ENCODE measurements around the gene CLBA1.
"Not testable (repeated sequence)": the region's sequence is repeated elsewhere in the genome, so short reads cannot be mapped to it uniquely, and the experiment has no call there.

CLBA1 gene

DNA sequence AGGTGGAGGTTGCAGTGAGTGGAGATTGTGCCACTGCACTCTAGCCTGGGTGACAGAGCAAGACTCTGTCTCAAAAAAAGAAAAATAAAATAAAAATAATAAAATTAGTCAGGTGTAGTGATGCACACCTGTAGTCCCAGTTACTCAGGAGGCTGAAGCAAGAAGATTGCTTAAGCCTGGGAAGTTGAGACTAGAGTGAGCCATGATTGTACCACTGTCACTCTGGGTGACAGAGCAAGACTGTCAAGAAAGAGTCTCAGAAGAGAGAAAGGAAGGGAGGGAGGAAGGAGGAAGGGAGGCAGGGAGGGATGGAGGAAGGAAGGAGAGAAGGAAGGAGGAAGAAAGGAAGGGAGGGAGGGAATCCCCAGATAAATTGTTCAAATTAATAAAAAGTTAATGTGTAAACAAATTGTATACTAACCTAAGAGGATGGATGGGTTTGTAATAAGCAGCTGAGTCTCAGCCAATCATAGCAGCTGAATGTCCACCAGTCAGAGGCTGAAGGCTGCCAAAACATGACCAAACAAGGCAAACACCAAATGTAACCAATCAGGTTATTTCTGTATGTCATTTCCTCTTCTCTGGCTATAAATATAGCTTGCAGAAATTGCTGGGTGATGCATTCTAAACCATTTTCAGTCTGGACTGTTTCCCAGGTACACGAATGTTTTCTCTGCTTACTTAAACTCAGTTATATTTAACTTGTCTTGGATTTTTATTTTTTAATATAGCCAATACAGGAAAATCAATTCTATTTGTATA is 41.4 kb downstream of the CLBA1 start:
- DNase-seq, result no peak

DNA sequence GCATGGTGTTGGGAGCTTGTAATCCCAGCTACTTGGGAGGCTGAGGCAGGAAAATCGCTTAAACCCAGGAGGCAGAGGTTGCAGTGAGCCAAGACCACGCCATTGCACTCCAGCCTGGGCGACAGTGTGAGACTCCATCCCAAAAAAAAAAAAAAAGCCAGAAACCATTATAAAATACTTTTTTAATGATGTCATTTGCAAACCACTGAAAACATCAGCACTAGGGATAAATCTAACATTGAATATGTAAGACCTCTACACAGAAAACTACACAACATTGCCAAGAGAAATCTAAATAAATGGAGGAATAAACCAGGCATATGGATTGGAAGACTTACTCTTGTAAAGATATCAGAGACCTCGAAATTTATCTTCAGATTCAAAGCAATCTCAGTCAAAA is 42.1 kb downstream of the CLBA1 start:
- not testable (repeated sequence) for DNase-seq

DNA sequence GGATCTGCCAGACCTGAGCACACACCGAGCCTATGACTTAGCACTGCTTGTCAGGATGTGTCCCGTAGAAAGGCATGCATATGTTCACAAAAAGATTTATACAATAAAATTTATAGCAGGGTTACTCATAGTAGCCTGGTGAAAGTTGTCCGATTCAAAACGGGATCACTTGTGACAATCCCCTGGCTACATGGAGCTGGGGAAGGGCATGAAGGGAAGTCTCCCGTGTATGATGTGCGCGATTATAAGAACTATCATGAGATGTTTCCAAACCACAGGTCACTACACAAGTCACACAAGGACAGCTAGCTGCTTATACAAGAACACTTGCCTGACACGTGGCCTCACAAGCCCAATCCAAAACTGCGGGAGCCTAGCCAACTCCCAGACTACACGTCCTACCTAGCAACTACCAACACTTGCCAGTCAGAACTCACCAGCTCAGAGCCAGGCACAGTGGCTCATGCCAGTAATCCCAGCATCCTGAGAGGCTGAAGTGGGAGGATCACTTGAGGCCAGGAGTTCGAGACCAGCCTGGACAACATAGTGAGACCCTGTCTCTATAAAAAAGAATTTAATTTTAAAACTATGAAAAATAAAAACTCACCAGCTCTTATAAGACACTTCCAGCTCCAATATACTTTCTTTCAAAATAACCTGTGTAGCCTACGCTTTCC is 42.8 kb downstream of the CLBA1 start:
- DNase-seq, result no peak

DNA sequence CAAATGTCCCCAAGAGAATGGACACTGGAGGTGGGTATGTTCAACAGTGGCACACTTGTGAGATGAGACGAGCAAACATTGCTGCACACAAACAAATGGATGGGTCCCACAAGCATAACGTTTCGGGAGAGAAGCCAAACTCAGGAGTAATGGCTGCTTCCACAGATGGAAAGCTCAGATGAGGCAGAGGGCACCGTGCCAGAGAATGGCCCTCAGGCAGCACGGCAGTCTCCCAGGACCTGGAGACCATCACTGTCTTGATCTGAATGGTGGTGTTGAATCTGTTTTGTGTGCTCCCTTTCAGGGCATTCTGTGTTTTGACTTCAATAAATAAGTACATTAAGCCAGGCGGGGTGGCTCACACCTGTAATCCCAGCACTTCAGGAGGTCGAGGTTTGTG is 43.8 kb downstream of the CLBA1 start:
- no peak for DNase-seq

DNA sequence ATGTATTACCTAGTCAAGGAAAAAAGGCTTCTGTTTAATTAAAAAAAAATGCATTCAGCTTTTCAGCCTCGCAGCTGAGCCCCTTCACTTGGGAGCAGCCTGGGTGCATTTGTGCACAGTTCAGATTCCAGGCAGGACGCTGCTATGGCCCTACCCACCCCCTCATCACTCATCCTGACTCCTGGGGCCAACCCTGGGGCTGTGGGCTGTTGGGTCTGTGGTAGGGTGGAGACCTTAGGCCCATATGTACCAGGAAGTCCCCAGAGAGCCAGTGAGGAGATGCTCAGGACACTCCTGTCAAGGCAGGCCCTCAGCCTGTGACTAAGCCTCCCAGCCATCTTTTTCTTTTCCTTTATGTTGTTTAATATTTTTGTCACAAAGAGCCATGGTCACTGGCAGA is 44.6 kb downstream of the CLBA1 start:
- DNase-seq, result no peak

DNA sequence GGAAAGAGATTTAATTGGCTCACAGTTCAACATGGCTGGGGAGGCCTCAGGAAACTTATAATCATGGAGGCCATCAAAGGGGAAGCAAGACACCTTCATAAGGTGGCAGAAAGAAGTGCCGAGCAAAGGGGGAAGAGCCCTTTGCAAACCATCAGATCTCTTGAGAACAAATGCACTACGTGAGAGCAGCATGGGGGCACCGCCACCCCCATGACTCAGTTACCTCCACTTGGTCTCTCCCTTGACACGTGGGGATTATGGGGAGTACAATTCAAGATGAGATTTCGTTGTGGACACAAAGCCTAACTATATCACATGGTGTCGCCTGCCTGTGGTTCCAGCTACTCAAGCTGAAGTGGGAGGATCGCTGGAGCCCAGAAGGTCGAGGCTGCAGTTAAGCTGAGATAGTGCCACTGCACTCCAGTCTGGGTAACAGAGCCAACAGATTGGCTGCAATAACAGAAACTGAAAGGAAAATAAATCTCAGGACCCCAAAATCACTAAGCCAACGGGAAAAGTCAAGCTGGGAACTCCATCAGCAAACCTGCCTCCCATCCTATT is 45.3 kb downstream of the CLBA1 start:
- no peak for DNase-seq

DNA sequence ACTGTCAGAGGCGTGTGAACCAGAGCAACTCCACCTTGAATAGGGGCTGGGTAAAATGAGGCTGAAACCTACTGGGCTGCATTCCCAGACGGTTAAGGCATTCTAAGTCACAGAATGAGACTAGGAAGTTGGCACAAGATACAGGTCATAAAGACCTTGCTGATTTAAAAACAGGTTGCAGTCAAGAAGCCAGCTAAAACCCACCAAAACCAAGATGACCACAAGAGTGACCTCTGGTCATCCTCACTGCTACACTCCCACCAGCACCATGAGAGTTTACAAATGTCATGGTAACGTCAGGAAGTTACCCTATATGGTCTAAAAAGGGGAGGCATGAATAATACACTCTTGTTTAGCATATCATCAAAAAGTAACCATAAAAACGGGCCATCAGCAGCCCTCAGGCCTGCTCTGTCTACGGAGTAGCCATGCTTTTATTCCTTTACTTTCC is 46.9 kb downstream of the CLBA1 start:
- DNase-seq, result not testable (repeated sequence)

DNA sequence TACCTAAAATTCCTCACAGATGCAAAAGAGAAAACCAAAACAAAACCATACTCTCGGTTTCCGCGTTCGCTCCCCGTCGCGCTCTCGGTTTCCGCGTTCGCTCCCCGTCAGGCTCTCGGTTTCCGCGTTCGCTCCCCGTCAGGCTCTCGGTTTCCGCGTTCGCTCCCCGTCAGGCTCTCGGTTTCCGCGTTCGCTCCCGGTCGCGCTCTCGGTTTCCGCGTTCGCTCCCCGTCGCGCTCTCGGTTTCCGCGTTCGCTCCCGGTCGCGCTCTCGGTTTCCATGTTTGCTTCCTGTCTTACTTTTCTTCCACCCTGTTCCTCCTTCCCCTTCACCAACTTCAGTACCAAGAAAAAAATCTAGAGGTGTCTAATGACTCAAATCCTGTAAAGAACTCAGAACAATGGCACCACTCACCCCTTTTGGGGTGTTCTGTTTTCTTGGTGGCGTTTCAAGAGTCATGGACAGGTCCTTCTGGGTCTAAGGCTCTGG is 47.9 kb downstream of the CLBA1 start:
- not testable (repeated sequence) for DNase-seq

DNA sequence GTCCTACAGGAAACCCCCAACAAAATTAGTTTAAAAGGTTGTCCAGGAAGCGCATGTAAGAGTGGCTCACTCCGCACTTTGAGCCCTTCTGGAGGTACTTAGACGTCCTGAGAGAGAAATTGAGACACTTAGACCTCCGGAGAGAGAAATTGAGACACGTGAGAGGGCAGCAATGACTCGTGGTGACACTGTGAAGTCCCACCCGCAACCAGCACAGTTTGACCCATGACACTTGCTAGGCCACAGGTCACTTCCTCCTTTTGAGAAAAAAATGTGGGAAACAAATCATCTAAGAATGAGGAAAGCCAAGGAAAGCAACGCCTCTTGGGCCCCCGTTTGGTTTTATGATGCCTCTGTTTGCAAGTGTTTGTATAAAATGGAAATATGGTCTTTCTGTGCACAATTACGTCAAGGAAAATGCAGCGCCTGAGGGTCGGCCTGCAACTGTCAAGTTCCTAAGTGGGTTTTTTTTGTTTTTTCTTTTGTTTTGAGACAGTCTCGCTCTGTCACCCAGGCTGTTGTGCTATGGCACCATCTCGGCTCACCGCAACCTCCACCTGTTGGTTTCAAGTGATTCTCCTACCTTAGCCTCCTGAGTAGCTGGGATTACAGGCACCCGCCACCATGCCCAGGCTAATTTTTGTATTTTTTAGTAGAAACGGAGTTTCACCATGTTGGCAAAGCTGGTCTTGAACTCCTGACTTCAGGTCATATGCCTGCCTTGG is 48.9 kb downstream of the CLBA1 start:
- DNase-seq, result no peak

DNA sequence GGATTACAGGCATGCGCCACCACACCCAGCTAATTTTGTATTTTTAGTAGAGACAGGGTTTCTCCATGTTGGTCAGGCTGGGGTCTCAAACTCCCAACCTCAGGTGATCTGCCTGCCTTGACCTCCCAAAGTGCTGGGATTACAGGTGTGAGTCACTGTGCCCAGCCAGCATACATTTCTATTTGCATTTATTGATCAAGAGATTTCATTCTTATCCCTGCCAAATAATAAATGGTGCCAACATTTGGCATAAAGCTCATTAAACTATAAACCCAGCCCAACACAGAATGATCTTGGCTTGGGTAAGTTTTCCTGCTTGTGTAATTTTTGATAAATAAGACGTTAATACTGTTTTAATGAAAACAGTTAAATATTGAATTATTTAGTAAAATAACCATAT is 50.0 kb downstream of the CLBA1 start:
- DNase-seq, result not testable (repeated sequence)

DNA sequence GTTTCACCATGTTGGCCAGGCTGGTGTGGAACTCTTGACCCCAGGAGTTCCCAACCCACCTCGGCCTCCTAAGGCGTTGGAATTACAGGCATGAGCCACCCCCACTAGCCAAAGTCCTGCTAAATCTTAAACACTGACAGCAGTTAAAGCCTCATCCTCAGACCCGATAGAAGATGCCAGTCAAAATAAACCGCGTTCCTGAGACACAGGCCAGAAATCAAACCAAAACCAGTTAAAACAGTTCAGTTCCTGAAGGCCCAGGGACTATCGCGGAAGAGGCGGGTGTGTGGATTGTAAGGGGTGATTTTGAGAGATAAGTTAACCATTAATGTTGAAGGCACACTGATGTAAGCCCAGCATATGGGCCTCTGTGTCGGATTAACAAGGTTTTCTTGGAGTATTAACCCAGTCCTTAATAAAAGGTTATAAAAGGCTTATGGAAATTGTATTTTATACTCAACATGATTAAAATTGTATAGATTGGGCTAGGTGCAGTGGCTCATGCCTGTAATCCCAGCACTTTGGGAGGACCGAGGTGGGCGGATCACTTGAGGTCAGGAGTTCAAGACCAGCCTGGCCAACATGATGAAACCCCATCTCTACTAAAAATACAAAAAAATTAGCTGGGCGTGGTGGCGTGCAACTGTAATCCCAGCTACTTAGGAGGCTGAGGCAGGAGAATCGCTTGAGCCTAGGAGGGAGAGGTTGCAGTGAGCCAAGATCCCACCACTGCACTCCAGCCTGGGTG is 54.0 kb downstream of the CLBA1 start:
- no peak for DNase-seq

DNA sequence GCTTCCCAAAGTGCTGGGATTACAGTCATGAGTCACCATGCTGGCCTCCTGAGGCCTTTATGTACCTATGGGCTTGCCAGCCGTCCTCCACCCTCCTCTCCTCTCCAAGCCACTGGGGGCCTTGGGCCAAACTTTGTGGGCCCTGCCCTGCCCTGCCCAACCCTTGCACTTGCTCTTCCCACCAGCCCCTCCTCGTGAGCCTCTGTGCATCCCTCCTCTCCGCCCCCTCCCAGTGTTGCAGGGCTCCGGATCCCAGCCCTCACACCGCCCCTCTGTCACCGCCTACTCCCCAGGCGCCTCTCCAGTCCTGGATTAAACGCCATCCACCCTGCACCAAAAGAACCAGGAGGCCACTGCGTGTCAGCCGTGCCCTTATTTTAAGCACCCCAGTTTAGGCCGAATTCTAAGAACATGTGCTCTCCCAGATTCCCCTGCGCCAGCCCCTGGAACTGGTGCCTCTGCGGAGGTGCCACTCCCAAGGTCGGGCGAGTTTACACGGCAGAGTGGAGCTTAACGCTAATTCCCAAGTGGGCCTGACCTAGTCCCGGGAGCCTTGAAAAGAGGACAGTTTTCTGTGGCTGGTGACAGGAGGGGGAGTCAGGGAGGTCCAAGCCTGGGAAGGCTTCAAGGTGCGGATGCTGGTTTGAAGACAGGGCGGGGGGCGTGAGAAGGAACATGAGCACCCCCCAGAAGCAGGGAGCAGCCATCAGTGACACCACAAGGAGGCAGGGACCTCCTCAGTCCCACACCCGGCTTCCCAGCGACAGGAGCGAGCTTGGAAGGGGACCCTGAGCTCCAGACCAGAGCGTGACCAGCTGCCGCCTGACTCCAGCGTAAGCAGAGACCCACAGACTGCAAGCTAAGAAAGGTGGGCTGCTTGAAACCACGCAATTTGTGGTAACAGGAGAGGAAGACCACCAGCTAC is 56.5 kb downstream of the CLBA1 start:
- DNase-seq, result no peak

DNA sequence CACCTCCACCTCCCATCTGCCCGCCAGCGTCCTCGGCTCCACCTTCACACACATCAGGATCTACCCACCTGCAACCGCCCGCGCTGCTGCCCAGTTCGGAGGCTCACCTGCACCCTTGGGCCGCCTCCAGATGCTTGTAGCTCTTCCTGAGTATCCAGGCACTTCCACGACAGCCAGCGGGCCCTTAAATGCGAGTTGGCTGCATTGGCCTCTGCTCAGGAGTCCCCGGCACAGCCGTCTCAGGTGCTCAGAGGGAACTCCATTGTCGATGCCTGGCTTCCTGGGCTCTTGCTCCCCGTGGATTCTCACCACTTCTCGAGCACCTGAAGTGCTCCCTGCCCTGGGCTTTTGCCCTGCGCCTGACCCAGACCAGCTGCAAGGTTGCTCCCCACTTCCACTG is 57.2 kb downstream of the CLBA1 start:
- DNase-seq, result no peak

DNA sequence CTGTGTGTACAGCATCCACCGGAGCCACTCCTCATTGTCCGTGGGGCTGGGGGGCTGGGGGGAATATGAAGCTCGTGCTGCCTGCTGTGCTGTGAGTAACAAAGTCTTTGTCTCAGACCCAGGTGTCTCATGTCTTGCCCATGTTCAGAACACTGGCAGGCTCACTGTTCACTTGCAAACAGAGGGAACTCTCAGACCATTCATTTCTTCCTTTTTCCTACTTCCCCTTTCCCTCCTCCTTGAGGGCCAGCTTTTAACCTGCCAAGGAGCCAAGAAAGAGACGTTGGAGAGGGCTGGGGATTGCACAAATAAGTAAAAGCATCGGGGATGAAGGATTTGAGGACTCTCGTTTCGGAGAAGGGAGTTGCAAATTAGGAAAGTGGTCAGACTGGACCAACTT is 58.1 kb downstream of the CLBA1 start:
- no peak for DNase-seq

All from activated CD4-positive, CD25-positive, alpha-beta regulatory T cell treated with anti-CD3 and anti-CD28 coated beads, Interleukin-2, amount 50 U/mL, for 72 hours (primary cell).